LoVo (cell line): ENCODE data around the gene ZNF365.
"Not testable (repeated sequence)": the region's sequence is repeated elsewhere in the genome, so short reads cannot be mapped to it uniquely, and the experiment has no call there.

Experiments
- DNase-seq: peaks from one replicate; pipeline ENCODE4 v3.0.0-alpha.2; 2016; ENCODE audit warnings: low spot score

Gene ZNF365

DNA sequence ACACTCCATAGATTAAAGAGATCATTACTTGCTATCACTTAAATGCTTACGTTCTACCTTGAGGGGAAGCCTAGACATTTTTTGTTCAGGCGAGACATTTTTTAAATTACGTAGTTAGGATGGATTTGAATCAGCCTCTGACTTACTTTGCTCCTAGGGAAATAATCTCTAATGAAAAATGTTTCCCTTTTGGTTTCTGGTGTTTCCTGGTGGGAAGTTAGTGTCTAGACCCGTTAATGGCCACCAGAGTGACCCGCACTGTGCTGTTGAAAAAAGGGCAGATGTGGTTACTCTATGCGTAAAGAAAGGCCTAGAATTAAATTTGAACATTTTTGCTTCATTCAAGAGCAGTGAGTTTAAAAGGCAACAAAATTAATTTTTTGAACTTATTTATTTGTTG is 3.8 kb downstream of the ZNF365 start:
- no peak for DNase-seq

DNA sequence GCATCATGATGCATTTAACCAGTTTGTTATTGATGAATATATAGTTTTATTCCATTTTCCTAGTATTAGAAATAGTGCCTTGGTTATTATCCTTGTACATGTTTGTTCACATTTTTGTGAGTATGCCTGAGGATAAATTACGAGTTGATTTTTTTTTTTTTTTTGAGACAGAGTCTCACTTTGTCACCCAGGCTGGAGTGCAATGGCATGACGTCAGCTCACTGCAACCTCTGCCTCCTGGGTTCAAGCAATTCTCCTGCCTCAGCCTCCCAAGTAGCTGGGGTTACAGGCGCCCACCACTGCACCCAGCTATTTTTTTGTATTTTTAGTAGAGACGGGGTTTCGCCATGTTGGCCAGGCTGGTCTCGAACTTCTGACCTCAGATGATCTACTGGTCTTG is 4.7 kb downstream of the ZNF365 start:
- not testable (repeated sequence) for DNase-seq

GRCh38 chr10:62379394-62379793 is 5.2 kb downstream of the ZNF365 start:
- no peak for DNase-seq

DNA sequence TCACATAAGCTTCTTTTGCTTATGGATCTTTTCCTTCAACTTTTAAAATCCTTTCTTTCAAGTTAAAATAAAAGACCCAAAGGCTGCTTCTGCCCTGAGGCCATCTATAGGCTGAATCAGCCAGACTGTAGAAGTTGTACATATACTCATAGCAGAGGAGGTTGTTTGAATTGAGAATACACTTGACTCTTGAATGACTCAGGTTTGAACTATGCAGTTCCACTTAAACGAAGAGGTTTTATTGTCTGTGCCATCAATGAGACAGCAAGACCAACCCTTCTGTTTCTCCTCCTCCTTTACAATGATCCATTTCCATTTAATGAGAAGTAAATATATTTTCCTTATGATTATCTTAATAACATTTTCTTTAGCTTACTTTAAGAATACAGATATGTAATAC is 5.8 kb downstream of the ZNF365 start:
- DNase-seq, result peak; percentile 86

- peak; percentile 6 for DNase-seq
Observed at GRCh38 chr10:62381385-62382102, 7.4 kb downstream of the ZNF365 start.

DNA sequence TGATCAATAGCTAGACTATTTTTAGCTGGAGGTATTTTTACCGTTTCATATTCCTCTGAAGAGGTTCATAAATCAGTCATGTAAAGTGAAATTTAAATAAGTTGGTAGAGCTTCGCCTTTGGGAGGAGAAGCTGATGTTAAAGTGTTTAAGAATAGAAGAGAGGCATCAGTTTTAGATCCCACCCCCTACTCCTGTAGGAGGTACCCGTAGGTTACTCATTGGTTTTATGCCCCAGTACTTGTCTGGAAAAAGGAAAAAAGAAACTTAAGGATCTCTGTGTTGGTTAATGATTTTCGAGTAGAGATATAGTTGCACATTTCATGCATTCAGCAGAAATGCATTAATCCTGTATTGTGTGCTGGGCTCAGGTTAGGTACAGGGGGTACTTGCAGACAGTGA is 8.7 kb downstream of the ZNF365 start:
- no peak for DNase-seq

DNA sequence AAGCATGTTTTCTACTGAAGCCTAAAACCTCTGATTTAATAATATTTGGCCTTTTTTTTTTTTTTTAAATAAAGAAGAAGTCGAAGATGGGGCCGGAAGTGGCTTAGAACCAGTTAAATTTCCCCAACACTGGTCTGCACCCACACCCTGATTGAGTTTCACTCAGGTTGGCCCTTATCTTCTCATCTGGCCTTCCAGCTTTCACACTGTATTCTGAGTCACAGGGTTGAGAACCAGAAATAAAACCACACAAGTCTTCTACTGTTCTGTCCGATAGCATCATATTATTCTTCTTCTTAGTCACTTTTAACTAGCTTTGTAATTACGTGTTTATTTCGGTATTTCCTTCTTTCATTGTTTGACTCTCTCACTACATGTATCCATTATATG is 9.9 kb downstream of the ZNF365 start:
- peak; percentile 87 for DNase-seq

GRCh38 chr10:62384447-62385081 is 10.4 kb downstream of the ZNF365 start:
- peak; percentile 45 for DNase-seq

DNA sequence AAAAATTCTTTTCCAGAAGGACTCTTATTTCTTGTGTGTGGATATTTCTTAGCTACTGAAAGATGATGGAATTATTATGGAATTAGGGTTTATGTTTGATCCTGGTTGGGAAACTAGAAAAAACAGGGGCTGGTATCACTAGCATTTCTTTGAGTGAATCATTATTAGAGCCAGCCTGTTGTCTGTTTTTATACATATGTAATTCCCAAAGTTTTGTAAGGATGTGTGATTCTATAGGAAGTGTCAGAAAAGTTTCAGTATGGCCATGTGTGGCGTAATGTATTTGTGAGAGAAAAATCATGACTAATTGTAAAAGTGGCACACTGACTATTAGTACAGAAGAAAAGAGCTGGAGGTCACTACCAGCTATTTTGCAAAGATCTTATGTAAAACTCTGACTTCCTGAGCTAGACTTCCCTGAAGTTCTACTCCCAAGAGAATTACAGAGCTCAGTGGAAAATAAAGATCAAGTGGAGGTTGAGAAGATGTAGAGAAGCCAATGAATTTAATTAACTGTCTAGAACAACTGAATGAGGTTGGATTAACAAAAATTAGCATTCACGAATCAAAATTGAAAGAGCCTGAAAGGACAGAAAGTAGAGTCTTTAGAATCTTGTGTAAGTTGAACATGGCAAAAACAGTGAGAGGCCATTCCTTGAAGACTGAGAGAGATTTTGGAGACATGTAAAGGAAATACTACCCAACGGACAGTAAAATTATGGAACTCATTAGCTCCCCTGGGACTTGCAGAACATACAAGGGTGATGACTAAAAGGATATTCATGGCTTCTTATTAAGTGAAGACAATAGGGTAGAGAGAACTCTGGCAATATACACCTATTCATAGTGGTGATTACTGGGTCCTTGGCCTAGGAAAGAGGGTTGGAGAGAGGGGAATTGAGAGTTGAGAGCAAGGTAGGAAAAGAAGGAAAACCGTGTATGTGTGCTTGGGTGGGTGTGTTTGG is 12.5 kb downstream of the ZNF365 start:
- DNase-seq, result no peak

DNA sequence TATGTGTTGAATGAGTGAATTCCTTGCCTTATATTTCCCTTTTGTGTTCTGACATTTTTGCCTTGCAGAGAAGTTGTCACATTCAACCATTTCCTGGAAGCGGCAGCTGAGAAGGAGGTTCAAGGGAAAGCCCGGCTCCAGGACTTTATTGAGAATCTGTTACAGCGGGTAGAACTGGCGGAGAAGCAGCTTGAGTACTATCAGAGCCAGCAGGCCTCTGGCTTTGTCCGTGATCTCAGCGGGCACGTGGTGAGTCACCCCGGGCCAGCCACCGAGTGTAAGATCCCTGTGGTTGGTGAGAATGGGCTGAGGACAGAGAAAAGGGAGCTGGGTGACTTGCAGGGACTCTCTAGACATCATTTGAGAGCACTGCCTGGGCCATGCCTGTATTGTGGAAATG is 14.2 kb downstream of the ZNF365 start:
- no peak for DNase-seq

- DNase-seq, result no peak
Observed at GRCh38 chr10:62390497-62391176, 16.5 kb downstream of the ZNF365 start.

DNA sequence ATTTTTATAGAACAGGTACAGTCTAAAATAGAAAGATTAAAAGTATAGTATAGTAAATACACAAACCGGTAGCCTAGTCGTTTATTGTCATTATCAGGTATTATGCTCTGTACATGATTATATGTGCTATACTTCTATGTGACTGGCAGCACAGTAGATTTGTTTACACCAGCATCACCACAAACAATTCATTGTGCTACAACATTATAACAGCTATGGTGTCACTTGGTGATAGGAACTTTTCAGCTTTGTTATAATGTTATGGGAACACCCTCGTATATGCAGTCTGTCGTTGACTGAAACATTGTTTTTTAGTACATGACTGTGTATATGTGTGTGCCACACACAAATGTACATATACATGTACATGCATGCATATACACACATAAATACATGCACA is 19.1 kb downstream of the ZNF365 start:
- no peak for DNase-seq

DNA sequence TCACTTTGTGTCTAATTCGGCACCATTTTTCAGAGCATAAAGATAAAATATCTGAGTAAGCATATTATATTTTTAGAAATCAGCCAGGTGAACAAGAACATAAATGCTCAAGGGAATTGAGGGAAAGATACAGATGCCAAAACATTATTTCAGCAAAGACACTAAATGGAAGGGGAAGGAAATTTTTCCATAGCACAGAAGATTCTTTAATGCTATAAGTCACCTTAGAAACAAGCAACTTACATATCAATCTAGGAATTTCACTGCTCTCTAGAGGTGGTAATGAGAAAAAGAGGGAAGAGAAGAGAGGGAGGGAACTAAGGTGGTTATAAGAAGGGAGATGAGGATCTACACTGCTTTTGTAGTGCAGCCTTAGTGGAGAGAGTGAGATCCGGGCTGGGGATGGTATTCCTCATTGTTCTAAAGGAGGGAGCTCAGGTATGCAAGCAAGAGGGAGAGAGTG is 20.4 kb downstream of the ZNF365 start:
- DNase-seq, result no peak

DNA sequence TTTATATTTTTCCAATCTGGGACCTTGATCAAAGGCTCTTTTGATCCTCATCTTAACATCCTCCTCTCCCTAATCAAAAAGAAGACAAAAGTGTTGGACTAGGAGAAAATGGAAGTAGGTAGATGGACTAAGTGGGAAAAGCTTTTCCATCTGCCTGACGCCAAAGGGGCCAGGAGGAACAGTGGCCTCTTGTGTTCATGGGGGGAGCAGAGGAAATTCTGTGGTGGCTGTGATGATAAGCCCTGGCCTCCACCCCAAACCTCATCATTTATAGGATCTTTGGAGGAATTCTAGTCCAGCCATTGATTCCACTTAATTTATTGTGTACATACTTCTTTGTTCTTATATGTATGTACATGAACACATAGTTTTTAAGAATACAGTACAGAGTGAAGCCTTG is 21.7 kb downstream of the ZNF365 start:
- DNase-seq, result no peak

- no peak for DNase-seq
Observed at GRCh38 chr10:62396864-62397263, 22.7 kb downstream of the ZNF365 start.

GRCh38 chr10:62399211-62399610 is 25.0 kb downstream of the ZNF365 start:
- DNase-seq, result no peak

DNA sequence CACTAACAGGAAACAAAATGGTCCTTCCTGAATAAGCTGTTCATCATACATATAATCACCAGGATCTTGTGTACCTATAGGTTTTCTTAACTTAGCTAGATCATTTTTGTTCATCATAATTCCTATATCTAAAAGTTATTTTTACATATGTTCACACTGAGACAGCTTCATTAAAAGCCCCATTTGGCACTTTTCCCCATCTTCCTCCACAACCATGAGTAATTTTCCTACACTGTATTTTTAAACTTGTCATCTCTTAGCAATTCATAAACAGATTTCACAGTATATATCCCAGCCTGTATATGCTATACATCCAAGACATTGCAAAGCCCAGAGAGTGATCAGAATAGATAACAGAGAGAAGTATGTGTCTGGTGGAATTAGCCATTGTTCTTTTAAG is 28.3 kb downstream of the ZNF365 start:
- no peak for DNase-seq

DNA sequence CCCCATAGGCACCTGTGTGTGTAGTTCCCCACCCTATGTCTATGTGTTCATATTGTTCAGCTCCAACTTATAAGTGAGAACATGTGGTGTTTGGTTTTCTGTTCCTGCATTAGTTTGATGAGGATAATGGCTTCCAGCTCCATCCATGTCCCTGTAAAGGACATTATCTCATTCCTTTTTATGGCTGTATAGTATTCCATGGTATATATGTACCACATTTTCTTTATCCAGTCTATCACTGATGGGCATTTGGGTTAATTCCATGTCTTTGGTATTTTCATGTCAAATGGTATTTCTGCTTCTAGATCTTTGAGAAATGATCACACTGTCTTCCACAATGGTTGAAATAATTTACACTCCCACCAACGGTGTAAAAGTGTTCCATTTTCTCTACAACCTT is 36.4 kb downstream of the ZNF365 start:
- DNase-seq, result not testable (repeated sequence)

DNA sequence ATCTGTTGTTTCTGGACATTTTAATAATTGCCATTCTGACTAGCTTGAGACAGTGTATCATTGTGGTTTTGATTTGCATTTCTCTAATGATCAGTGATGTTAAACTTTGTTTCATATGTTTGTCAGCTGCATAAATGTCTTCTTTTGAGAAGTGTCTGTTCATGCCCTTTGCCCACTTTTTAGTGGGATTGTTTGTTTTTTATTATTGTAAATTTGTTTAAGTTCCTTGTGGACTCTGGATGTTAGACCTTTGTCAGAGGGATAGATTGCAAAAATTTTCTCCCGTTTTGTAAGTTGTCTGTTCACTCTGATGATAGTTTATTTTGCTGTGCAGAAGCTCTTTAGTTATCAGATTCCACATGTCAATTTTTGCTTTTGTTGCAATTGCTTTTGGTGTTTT is 36.8 kb downstream of the ZNF365 start:
- DNase-seq, result not testable (repeated sequence)

GRCh38 chr10:62413048-62413447 is 38.9 kb downstream of the ZNF365 start:
- no peak for DNase-seq

DNA sequence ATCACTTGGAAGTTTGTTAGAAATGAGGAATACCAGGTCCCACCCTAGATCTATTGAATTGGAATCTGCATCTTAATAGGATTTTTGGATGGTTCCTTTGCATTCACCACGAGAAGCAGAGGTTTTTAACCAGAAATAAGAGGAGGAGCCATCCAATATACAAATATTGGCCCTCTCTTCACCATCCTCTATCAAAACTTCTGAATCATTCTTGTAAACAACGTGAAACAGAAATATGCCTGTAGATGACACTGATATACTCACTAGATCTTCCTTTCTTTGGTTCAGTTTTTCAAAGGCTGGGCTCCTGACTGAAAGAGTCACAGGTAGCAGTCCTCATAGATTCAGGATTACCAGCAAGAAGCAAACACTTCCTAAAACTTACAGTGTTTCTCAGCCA is 39.5 kb downstream of the ZNF365 start:
- DNase-seq, result no peak

DNA sequence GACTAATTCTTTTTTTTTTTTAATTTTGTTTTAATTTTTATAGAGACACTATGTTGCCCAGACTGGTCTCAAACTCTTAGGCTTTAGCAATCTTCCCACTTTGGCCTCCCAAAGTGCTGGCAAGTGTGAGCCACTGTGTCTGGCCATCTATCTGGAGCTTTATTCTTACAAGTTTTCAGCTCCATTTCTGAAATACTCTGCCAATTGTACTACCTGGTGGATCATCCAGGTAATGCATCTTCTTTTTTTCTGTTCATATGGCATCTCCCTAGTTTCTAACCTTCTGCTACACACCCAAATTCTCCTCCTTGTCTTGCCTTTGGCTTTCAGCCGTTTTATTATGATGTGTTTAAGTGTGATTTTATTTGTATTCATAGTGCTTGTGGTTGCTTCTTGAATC is 40.2 kb downstream of the ZNF365 start:
- DNase-seq, result no peak
